ENCODE results near the gene CACNA2D4.

- TF ChIP-seq EZH2phosphoT487 (IDR thresholded peaks at IDR 0.05; ENCODE audit: insufficient read depth, low read depth), result no peak
- no peak for TF ChIP-seq EZH2 (IDR thresholded peaks at IDR 0.05; ENCODE audit: insufficient read depth, poor library complexity, severe bottlenecking)
Observed at GRCh38 chr12:1823237-1823636, 95.2 kb downstream of the CACNA2D4 start.
